ENCODE results near the gene TNFRSF6B. TPM values are rescaled to one million over a fixed set of nuclear protein-coding genes. Genes with fewer than 3 reads are reported as not detected.

TNFRSF6B gene
- total and polyA plus RNA-seq, 2 donors (not counting 3 experiments of a cell fraction or from before 2014, with no cell fraction given): 0.69 to 11.3 TPM

GRCh38 chr20:63660622-63661021 lies 35.8 kb upstream of the TNFRSF6B start:
- Histone ChIP-seq H2AFZ (ENCODE audit: low read depth, low read length) (no peak overlapping the region), H3K27ac (ENCODE audit: insufficient read depth, low read depth, low read length) (no peak overlapping the region), H3K9me3 (replicated peaks; ENCODE audit: control insufficient read depth, insufficient read depth, low read length) (no peaks in the 10 kb centered on the region), H3K36me3 (ENCODE audit: control insufficient read depth in 2 of 2, extremely low read depth in 1 of 2, insufficient read depth in 2 of 2, low read length in 2 of 2) (peaks cover 0 to 24% of the 10 kb centered on the region in 2 experiments), H3K9me1 (replicated peaks; ENCODE audit: control insufficient read depth, extremely low read depth, insufficient read depth, low read length) (no peaks in the 10 kb centered on the region), H3K79me2 (ENCODE audit: control insufficient read depth, insufficient read depth, low read length) (peaks cover 18% of the 10 kb centered on the region), H3K4me2 (ENCODE audit: insufficient read depth, low read length) (no peak overlapping the region), H3K4me1 (ENCODE audit: control insufficient read depth, extremely low read depth, insufficient read depth, low read length) (peaks cover 10% of the 10 kb centered on the region), H3K9ac (replicated peaks; ENCODE audit: extremely low read depth, insufficient read depth, low read length) (no peak overlapping the region), H3K4me3 (replicated peaks in 1 of 3; ENCODE audit: insufficient read depth in 1 of 3, low read depth in 1 of 3, low read length in 3 of 3) (no peak overlapping the region), H3K27me3 (ENCODE audit: control insufficient read depth in 2 of 2, insufficient read depth in 2 of 2, low read length in 2 of 2) (no peaks in the 10 kb centered on the region), H4K20me1 (replicated peaks; ENCODE audit: control insufficient read depth, extremely low read depth, insufficient read depth, low read length) (no peaks in the 10 kb centered on the region)
- POLR2A ChIA-PET: no interaction called here
- dilution Hi-C loops (cut with MboI; ENCODE audit: extremely low pct_ligation_motif_present, low sequenced_read_pairs): no loop called here
- no TSS peak for BruUV-seq (replicated peaks)
- FAIRE-seq (no peak), DNase-seq (ENCODE audit: low read depth, low spot score) (no peak)
- TF ChIP-seq GATA2 (IDR thresholded peaks at IDR 0.05; ENCODE audit: insufficient read depth, insufficient read length, low read depth, low read length) (no peak), JUN (IDR thresholded peaks at IDR 0.05; ENCODE audit: borderline replicate concordance, insufficient read depth, insufficient read length, low read depth) (no peak), EZH2 (IDR thresholded peaks at IDR 0.05; ENCODE audit: borderline replicate concordance, low read depth, low read length, severe bottlenecking) (no peak)
- intact Hi-C loops (cut with micrococcal nuclease): no loop called here
- CTCF ChIA-PET: interaction anchor here (2.6 kb wide), 1 partner anchor 21 kb away, joined by 11 read pairs; no protein-coding TSS in a partner anchor

GRCh38 chr20:63661108-63661507 lies 35.3 kb upstream of the TNFRSF6B start:
- H3K4me1 ChIP-seq (ENCODE audit: control insufficient read depth, extremely low read depth, insufficient read depth, low read length): peaks cover 10% of the 10 kb centered on the region
- H3K79me2 ChIP-seq (ENCODE audit: control insufficient read depth, insufficient read depth, low read length): peaks cover 18% of the 10 kb centered on the region
- no peaks in the 10 kb centered on the region for H3K9me1 ChIP-seq (replicated peaks; ENCODE audit: control insufficient read depth, extremely low read depth, insufficient read depth, low read length)
- H3K27ac ChIP-seq (ENCODE audit: insufficient read depth, low read depth, low read length): no peak overlapping the region
- no peaks in the 10 kb centered on the region for H3K27me3 ChIP-seq (ENCODE audit: control insufficient read depth in 2 of 2, insufficient read depth in 2 of 2, low read length in 2 of 2)
- DNase-seq (ENCODE audit: low read depth, low spot score) (no peak), FAIRE-seq (no peak)
- dilution Hi-C loops (cut with MboI; ENCODE audit: extremely low pct_ligation_motif_present, low sequenced_read_pairs): no loop called here
- H3K4me3 ChIP-seq (replicated peaks in 1 of 3; ENCODE audit: insufficient read depth in 1 of 3, low read depth in 1 of 3, low read length in 3 of 3): no peak overlapping the region
- no TSS peak for BruUV-seq (replicated peaks)
- H2AFZ ChIP-seq (ENCODE audit: low read depth, low read length): no peak overlapping the region
- no peak overlapping the region for H3K4me2 ChIP-seq (ENCODE audit: insufficient read depth, low read length)
- H4K20me1 ChIP-seq (replicated peaks; ENCODE audit: control insufficient read depth, extremely low read depth, insufficient read depth, low read length): no peaks in the 10 kb centered on the region
- H3K9me3 ChIP-seq (replicated peaks; ENCODE audit: control insufficient read depth, insufficient read depth, low read length): no peaks in the 10 kb centered on the region
- TF ChIP-seq EZH2 (IDR thresholded peaks at IDR 0.05; ENCODE audit: borderline replicate concordance, low read depth, low read length, severe bottlenecking) (no peak), JUN (IDR thresholded peaks at IDR 0.05; ENCODE audit: borderline replicate concordance, insufficient read depth, insufficient read length, low read depth) (no peak), MYC (IDR thresholded peaks at IDR 0.05; ENCODE audit: low read depth, low read length) (no peak), POLR2AphosphoS5 (IDR thresholded peaks at IDR 0.05; ENCODE audit: insufficient read depth, low read depth, low read length) (no peak), FOS (IDR thresholded peaks at IDR 0.05; ENCODE audit: borderline replicate concordance, insufficient read depth, low read length) (no peak), GATA2 (IDR thresholded peaks at IDR 0.05; ENCODE audit: insufficient read depth, insufficient read length, low read depth, low read length) (no peak), POLR2A (IDR thresholded peaks at IDR 0.05; ENCODE audit: low read depth, low read length) (no peak)
- TF ChIP-seq, protein P1, sequence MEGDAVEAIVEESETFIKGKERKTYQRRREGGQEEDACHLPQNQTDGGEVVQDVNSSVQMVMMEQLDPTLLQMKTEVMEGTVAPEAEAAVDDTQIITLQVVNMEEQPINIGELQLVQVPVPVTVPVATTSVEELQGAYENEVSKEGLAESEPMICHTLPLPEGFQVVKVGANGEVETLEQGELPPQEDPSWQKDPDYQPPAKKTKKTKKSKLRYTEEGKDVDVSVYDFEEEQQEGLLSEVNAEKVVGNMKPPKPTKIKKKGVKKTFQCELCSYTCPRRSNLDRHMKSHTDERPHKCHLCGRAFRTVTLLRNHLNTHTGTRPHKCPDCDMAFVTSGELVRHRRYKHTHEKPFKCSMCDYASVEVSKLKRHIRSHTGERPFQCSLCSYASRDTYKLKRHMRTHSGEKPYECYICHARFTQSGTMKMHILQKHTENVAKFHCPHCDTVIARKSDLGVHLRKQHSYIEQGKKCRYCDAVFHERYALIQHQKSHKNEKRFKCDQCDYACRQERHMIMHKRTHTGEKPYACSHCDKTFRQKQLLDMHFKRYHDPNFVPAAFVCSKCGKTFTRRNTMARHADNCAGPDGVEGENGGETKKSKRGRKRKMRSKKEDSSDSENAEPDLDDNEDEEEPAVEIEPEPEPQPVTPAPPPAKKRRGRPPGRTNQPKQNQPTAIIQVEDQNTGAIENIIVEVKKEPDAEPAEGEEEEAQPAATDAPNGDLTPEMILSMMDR (IDR thresholded peaks at IDR 0.05; ENCODE audit: extremely low read depth in 1 of 2, insufficient read depth in 1 of 2, low read depth in 1 of 2, low read length in 2 of 2): no peak
- TF ChIP-seq, protein P2, sequence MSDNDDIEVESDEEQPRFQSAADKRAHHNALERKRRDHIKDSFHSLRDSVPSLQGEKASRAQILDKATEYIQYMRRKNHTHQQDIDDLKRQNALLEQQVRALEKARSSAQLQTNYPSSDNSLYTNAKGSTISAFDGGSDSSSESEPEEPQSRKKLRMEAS (IDR thresholded peaks at IDR 0.05; ENCODE audit: insufficient read depth, insufficient read length): no peak
- ChIA-PET POLR2A (no interaction called here), CTCF (interaction anchor here (2.6 kb wide), 1 partner anchor 21 kb away, joined by 11 read pairs; no protein-coding TSS in a partner anchor)
- intact Hi-C loops (cut with micrococcal nuclease): no loop called here
- peaks cover 0 to 25% of the 10 kb centered on the region in 2 experiments for H3K36me3 ChIP-seq (ENCODE audit: control insufficient read depth in 2 of 2, extremely low read depth in 1 of 2, insufficient read depth in 2 of 2, low read length in 2 of 2)
- no peak overlapping the region for H3K9ac ChIP-seq (replicated peaks; ENCODE audit: extremely low read depth, insufficient read depth, low read length)
